ENCODE data around the gene SLC38A10. TPM values are rescaled to one million over a fixed set of nuclear protein-coding genes. Genes with fewer than 3 reads are reported as not detected.
A peak's percentile ranks its signal among the peaks of the same experiment; 100 is the strongest.

Gene SLC38A10
- 46.7 and 58.1 TPM in 2 replicates for total RNA-seq (2012; rRNA removed)

DNA sequence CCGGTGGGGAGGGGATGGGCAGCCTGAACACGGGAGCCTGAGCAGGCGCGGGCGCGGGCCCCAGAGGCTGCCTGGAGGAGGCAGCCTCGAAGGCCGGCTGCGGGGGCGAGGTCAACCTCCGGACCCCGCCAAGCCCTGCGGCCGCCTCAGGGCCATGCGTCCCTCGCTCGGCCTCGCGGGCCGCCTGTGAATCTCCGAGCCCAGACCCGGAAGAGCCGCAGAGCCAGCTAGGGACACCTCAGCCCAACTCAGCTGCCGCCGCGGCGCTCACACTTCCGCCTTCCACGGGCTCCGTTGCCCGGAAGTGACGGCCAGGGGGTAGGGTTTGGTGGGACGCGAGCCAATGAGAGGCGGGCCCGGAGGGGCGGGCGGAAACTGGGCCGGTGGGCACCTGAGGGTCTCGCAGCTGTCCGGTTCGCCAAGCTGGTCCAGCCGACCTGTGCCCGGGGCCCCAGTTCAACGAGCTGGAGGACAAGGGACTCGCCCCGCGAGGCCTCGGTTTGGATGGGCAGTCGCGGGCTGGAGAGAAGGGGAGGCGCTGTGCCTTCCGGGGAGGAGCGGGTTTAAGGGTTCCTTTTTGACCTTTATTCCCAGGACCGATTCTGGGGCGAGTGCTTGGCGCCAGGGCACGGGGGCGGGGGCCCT lies at the start of gene SLC38A10:
TSS of gene SLC38A10 (minus strand) at position 277 of the 645 bp plus-strand sequence. CDS start 386 bp downstream, outside the sequence.
- Histone ChIP-seq H3K4me3 (ENCODE audit: low read length) (peak within 1 kb of the TSS; percentile 93), H3K27me3 (ENCODE audit: control insufficient read depth, insufficient read depth, low read length) (no peaks in the 10 kb centered on the region), H3K4me2 (ENCODE audit: low read length) (peak within 1 kb of the TSS; percentile 98), H3K4me1 (ENCODE audit: control insufficient read depth, insufficient read depth, low read length) (peaks cover 22% of the 10 kb centered on the region), H3K36me3 (ENCODE audit: insufficient read depth, low read length) (peaks cover 2% of the 10 kb centered on the region), H3K9me3 (replicated peaks; ENCODE audit: low read length) (no peaks in the 10 kb centered on the region), H3K9ac (ENCODE audit: low read depth, low read length) (peak within 1 kb of the TSS; percentile 93)

DNA sequence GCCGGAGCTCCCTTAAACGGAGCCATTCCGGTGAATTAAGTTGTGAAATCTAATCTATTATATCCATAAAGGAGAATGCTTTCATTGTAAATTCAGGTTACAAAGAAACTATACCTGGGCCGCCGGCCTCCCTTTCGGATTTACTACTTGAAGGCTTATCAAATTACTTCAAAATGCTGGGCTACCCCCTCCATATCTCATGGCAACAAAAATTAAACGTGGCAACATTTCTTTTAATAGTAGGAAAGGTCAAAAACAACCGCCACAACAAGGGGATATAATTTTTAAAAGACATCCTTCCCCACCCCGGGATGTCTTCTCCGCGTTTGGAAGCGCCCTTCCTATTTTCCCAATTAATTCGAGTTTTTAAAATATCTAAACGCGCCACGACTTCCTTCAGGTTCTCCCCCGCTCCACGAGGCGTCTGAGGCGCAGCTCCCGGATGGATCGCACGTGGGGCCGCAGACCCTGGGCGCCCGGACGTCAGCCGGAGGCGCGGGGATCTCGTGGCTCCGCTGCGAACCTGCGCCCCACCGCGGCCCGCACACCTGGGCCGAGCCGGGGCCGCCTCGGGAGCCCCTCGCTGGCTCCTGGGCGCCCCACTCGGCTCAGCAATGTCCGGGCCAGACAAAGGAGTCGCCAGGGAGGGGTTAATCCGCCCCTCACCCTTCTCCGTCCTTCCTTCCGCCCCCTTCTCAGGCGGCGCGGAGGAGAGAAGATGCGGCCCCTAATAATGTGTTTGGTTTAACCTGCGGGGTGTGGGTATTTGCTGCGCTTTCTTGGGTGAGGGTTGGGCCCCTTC lies 47.4 kb upstream of the SLC38A10 start:
- peaks cover 35% of the 10 kb centered on the region for H3K4me1 ChIP-seq (ENCODE audit: control insufficient read depth, insufficient read depth, low read length)
- H3K4me3 ChIP-seq (ENCODE audit: low read length), result peak overlapping the region; percentile 99
- peak overlapping the region; percentile 91 for H3K9ac ChIP-seq (ENCODE audit: low read depth, low read length)
- no peaks in the 10 kb centered on the region for H3K9me3 ChIP-seq (replicated peaks; ENCODE audit: low read length)
- no peaks in the 10 kb centered on the region for H3K36me3 ChIP-seq (ENCODE audit: insufficient read depth, low read length)
- no peaks in the 10 kb centered on the region for H3K27me3 ChIP-seq (ENCODE audit: control insufficient read depth, insufficient read depth, low read length)
- peak overlapping the region; percentile 97 for H3K4me2 ChIP-seq (ENCODE audit: low read length)

DNA sequence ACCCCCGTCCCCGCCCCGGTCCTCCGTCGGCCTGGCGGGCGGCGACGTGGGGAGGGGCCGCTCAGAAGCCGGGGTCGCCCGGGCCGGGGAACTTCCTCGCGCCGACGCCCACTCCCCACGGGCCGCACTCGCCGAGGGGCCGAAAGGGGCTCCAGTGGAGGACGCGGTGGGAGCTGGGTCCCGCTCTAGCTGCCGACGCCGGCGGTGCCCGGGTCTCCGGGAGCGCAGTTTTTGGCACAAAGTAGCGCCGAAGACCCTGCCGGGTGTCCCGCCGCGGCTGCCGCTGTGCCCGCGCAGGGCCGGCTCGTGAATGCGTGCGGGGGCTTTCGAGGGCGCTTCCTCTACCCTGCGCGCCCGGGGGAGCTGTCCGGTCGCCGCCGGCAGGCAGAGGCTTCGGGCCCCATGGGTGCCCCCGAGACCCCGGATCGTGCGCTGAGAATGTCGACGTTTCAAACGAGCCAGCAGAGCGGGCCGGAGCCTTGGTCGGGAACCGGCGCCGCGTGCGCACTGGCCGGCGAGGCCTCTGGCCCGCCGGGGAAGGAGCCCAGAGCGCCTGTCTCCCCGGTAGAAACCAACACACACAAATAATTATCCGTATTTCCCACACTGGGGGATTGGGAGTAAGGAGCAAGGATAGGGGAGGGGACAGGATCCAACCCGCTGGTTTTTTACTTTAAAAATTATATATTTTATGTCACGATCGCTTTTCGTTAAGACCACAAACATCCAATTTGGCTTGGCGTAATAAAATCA lies 46.6 kb upstream of the SLC38A10 start:
- Histone ChIP-seq H3K4me1 (ENCODE audit: control insufficient read depth, insufficient read depth, low read length) (peaks cover 33% of the 10 kb centered on the region), H3K27me3 (ENCODE audit: control insufficient read depth, insufficient read depth, low read length) (no peaks in the 10 kb centered on the region), H3K4me3 (ENCODE audit: low read length) (peak overlapping the region; percentile 99), H3K36me3 (ENCODE audit: insufficient read depth, low read length) (no peaks in the 10 kb centered on the region), H3K9ac (ENCODE audit: low read depth, low read length) (peak overlapping the region; percentile 91), H3K9me3 (replicated peaks; ENCODE audit: low read length) (no peaks in the 10 kb centered on the region), H3K4me2 (ENCODE audit: low read length) (peak overlapping the region; percentile 97)

DNA sequence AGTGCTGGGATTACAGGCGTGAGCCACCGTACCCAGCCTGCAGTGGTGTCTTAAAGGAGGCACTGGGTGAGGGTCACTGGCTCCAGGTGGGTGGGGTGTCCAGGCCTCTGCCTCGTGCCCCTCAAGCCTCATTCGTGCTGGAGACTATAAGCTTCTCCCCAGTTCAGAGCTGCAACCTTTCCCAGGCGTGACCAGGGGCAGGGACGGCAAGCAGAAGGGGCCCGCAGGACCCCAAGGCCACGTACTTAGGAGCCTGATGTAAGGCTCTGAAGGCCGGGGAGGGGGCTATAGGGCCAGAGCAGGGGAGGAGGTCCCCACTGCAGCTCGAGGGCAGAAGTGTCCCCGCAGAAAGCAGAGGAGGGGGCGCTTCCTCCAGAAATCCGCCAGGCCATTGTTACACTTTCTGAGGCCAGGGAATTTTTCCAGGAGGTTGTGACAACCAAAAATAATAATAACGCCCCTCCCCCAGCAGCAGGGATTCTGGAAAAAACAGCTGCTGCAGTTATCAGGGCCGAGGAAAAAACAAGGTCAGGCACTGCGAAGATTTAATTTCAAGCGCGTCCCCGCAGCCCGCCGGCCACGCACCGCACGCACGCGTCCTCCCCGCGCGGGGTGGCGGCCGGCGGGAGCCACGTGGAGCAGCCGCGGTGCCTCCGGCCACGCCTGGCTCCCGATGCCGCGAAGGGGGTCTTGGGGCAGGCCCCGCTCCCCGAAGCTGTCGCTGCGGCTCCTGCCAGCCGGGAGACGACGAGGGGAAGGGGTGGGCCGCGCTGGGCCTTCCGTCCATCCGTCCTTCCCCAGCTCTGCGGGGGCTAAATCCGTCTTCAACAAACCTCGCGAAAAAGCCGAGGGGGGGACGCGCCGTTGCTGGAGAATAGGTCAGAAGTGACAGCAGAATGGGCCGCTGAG lies 45.8 kb upstream of the SLC38A10 start:
- no peaks in the 10 kb centered on the region for H3K36me3 ChIP-seq (ENCODE audit: insufficient read depth, low read length)
- peak overlapping the region; percentile 99 for H3K4me3 ChIP-seq (ENCODE audit: low read length)
- H3K9me3 ChIP-seq (replicated peaks; ENCODE audit: low read length), result no peaks in the 10 kb centered on the region
- H3K27me3 ChIP-seq (ENCODE audit: control insufficient read depth, insufficient read depth, low read length), result no peaks in the 10 kb centered on the region
- H3K4me2 ChIP-seq (ENCODE audit: low read length), result peak overlapping the region; percentile 97
- H3K4me1 ChIP-seq (ENCODE audit: control insufficient read depth, insufficient read depth, low read length), result peaks cover 30% of the 10 kb centered on the region
- peak overlapping the region; percentile 91 for H3K9ac ChIP-seq (ENCODE audit: low read depth, low read length)

DNA sequence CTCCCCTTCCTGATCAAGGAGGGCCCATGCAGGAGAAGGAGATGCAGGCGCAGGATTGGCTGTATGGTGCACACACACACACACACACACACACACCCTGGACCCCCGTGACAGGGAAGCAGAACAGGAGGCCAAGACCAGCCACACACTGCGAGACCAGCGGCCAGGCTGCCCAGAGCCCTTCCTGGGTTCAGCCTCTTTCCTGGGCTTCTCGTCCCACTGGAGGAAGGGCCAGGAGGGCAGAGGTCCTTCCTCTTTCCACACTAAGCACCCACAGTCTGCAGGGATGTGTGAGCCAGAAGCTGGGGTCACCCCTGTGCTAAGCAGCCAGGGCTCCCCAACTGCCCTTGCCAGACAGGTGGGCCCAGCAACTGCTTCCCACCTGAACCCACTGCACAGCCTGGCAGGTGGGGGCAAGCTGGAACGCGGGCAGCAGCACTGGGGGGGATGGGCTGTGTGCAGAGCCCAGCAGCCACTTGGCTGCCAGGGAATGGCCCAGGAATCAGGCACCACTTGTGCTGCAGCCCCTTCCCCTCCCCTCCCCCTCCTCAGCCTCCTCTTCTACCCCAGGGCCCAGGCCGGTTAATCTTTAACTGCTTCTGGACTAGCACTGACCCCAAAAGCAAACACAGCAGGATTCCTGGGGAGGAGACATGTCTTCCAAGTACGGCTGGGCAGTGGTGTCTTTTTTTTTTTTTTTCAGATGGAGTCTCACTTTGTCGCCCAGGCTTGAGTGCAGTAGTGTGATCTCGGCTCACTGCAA lies 44.6 kb upstream of the SLC38A10 start:
- Histone ChIP-seq H3K9ac (ENCODE audit: low read depth, low read length) (no peak overlapping the region), H3K36me3 (ENCODE audit: insufficient read depth, low read length) (no peaks in the 10 kb centered on the region), H3K9me3 (replicated peaks; ENCODE audit: low read length) (no peaks in the 10 kb centered on the region), H3K27me3 (ENCODE audit: control insufficient read depth, insufficient read depth, low read length) (peaks cover 11% of the 10 kb centered on the region), H3K4me2 (ENCODE audit: low read length) (no peak overlapping the region), H3K4me1 (ENCODE audit: control insufficient read depth, insufficient read depth, low read length) (peaks cover 30% of the 10 kb centered on the region), H3K4me3 (ENCODE audit: low read length) (no peak overlapping the region)

DNA sequence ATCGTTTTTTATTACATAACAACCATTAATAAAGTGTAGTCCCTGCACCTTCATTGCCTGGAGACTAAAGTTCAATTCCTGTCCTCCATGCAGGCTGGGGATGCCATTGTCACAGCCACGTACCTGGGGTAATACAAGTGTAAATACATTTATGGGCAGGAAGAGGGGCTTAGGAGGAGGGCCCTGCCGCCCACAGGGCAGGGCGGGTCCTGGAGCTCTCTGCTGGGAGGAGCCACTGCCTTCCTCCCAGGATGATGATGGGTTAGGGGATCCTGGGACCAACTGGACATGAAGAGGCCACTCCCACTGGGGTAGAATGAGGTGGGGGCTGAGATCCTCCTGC lies 44.1 kb upstream of the SLC38A10 start:
- Histone ChIP-seq H3K4me3 (ENCODE audit: low read length) (no peak overlapping the region), H3K4me1 (ENCODE audit: control insufficient read depth, insufficient read depth, low read length) (peaks cover 30% of the 10 kb centered on the region), H3K36me3 (ENCODE audit: insufficient read depth, low read length) (no peaks in the 10 kb centered on the region), H3K9ac (ENCODE audit: low read depth, low read length) (no peak overlapping the region), H3K9me3 (replicated peaks; ENCODE audit: low read length) (no peaks in the 10 kb centered on the region), H3K4me2 (ENCODE audit: low read length) (no peak overlapping the region), H3K27me3 (ENCODE audit: control insufficient read depth, insufficient read depth, low read length) (peaks cover 12% of the 10 kb centered on the region)

DNA sequence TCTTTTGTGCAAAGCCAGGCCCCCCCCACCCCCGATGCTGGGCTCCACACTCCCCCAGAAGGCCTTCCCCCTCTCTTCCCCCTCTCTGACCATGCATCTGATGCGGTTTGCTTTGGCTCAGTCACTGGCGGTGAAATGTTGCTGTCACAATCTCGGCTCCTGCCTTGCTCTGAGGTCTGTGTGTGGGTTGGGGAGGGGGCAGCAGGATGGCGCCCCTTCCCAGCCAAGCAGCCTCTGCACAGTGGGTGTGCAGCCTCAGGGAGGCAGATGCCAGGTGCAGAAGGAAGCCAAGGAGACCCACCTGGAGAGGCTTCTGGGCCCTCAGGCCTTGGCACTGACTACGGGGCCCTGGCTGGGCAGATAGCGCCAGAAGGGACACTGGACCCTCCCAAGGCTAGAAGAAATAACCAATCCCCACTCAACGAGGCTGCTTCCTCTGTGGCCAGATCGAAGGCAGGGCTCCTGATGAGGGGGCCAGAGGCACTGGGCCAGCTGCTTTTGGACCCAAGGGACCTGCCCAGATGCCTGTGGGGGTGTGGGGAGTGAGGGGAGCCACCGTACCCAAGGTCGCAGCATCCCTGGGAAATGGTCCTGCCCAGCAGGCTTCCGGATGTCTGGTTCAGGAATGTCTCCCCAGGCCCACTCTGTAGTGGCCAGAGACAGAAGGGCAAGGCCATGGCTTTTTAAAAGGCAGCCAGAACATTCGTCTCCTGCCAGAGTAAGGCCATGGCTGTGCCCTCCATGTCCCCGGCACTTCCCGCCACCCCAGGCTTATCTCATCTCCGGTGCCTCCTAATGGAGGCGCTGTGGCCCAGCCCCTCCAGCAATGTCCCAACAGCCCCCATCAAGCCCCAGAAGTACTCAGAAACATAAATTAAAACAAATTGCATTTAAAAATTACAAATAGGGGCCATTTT lies 43.4 kb upstream of the SLC38A10 start:
- Histone ChIP-seq H3K36me3 (ENCODE audit: insufficient read depth, low read length) (no peaks in the 10 kb centered on the region), H3K9ac (ENCODE audit: low read depth, low read length) (no peak overlapping the region), H3K4me3 (ENCODE audit: low read length) (no peak overlapping the region), H3K27me3 (ENCODE audit: control insufficient read depth, insufficient read depth, low read length) (peaks cover 12% of the 10 kb centered on the region), H3K4me2 (ENCODE audit: low read length) (no peak overlapping the region), H3K9me3 (replicated peaks; ENCODE audit: low read length) (no peaks in the 10 kb centered on the region), H3K4me1 (ENCODE audit: control insufficient read depth, insufficient read depth, low read length) (peaks cover 30% of the 10 kb centered on the region)

DNA sequence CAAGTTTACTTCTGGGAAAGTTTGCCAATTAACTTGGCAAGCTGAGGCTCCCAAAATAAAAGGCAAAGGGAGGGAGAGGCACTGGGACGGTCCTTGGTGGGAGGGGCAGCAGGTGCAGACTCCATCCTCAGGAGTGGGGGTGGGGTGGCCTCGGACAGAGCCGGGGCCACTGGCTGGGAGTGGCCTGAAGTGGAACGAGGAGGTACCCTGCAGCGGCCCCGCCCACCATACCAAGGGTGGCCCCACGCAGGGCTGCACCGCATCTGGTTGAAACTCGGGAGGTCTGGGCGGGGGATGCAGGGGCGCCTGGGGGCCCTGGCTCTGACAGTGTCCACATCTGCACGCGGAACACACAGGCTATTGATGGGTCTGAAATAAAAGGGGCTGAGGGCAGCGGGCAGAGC lies 42.4 kb upstream of the SLC38A10 start:
- no peaks in the 10 kb centered on the region for H3K9me3 ChIP-seq (replicated peaks; ENCODE audit: low read length)
- H3K9ac ChIP-seq (ENCODE audit: low read depth, low read length), result no peak overlapping the region
- no peak overlapping the region for H3K4me3 ChIP-seq (ENCODE audit: low read length)
- H3K27me3 ChIP-seq (ENCODE audit: control insufficient read depth, insufficient read depth, low read length), result peaks cover 14% of the 10 kb centered on the region
- peaks cover 29% of the 10 kb centered on the region for H3K4me1 ChIP-seq (ENCODE audit: control insufficient read depth, insufficient read depth, low read length)
- no peak overlapping the region for H3K4me2 ChIP-seq (ENCODE audit: low read length)
- no peaks in the 10 kb centered on the region for H3K36me3 ChIP-seq (ENCODE audit: insufficient read depth, low read length)

DNA sequence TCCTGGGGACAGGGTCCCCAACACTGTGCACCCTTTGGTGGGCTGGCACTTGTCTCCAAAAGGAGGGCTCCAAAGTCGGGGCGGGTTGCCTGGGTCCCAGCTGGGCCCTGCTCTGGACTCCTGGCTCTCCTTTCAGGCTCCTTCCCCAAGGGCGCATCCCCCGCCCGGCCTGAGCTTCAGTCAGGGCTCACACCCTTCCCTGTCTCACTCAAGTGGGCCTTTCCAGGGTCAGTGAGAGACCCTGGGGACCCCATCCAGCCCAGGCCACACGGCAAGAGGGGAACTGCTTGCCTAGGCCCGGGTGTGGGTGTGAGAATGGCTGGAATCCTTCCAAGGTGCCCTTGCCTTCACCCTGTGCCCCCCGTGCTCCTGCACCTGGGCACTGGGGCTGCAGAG lies 41.8 kb upstream of the SLC38A10 start:
- no peak overlapping the region for H3K4me3 ChIP-seq (ENCODE audit: low read length)
- no peak overlapping the region for H3K9ac ChIP-seq (ENCODE audit: low read depth, low read length)
- peaks cover 19% of the 10 kb centered on the region for H3K27me3 ChIP-seq (ENCODE audit: control insufficient read depth, insufficient read depth, low read length)
- H3K4me1 ChIP-seq (ENCODE audit: control insufficient read depth, insufficient read depth, low read length), result peaks cover 26% of the 10 kb centered on the region
- no peaks in the 10 kb centered on the region for H3K9me3 ChIP-seq (replicated peaks; ENCODE audit: low read length)
- H3K36me3 ChIP-seq (ENCODE audit: insufficient read depth, low read length), result no peaks in the 10 kb centered on the region
- no peak overlapping the region for H3K4me2 ChIP-seq (ENCODE audit: low read length)
